Upper lobe of right lung (tissue), 1 donor: ENCODE results near the gene EWSR1. TPM values are rescaled to one million over a fixed set of nuclear protein-coding genes. Genes with fewer than 3 reads are reported as not detected.
"Not testable (repeated sequence)": the region's sequence is repeated elsewhere in the genome, so short reads cannot be mapped to it uniquely, and the experiment has no call there.

ENCODE experiments used
- ATAC-seq: fragments of 200-7000 bp; cut with Tn5 transposase; one replicate; pipeline ENCODE4 v1.9.1; 2020; ENCODE audit warnings: mild to moderate bottlenecking, moderate library complexity
- DNase-seq: peaks from one replicate; pipeline ENCODE4 v3.0.0-alpha.2; 2020
- H3K27ac ChIP-seq: fragments of 200-600 bp; one replicate; pipeline ENCODE4 v1.8.0; 2022
- H3K27me3 ChIP-seq: fragments of 200-600 bp; one replicate; pipeline ENCODE4 v1.8.0; 2022; ENCODE audit warnings: mild to moderate bottlenecking
- H3K36me3 ChIP-seq: fragments of 200-600 bp; one replicate; pipeline ENCODE4 v1.8.0; 2022
- H3K4me1 ChIP-seq: fragments of 200-600 bp; one replicate; pipeline ENCODE4 v1.8.0; 2022
- H3K4me3 ChIP-seq: fragments of 200-600 bp; one replicate; pipeline ENCODE4 v1.8.0; 2022; ENCODE audit warnings: mild to moderate bottlenecking
- H3K9me3 ChIP-seq: fragments of 200-600 bp; one replicate; pipeline ENCODE4 v1.8.0; 2022
- intact Hi-C: fragments of 100-400 bp; cut with DNase I; formaldehyde crosslinking; loops from one replicate; pipeline ENCODE4 v1.11.0; 2022
- long read RNA-seq: library from polyadenylated mRNA; unstranded; transcript quantifications from one replicate; pipeline ENCODE4 v2.0.0, GENCODE V29; 2021
- total RNA-seq: library from RNA; stranded (reverse); fragmentation: NEBNext Ultra II Directional; extraction: Animal tissue kit (Norgen Biotek cat#: 25700); gene quantifications from one replicate; pipeline ENCODE4 v1.2.1, GENCODE V29; 2021
- TF ChIP-seq, protein P1 (sequence below): fragments of 200-600 bp; IDR thresholded peaks from one replicate; pipeline ENCODE4 v1.8.0; 2022; ENCODE audit warnings: antibody characterized with exemption
- donor health status: DM: no; HTN: yes; CAD: no; lungs with severe emphysema.

EWSR1 gene, protein sequence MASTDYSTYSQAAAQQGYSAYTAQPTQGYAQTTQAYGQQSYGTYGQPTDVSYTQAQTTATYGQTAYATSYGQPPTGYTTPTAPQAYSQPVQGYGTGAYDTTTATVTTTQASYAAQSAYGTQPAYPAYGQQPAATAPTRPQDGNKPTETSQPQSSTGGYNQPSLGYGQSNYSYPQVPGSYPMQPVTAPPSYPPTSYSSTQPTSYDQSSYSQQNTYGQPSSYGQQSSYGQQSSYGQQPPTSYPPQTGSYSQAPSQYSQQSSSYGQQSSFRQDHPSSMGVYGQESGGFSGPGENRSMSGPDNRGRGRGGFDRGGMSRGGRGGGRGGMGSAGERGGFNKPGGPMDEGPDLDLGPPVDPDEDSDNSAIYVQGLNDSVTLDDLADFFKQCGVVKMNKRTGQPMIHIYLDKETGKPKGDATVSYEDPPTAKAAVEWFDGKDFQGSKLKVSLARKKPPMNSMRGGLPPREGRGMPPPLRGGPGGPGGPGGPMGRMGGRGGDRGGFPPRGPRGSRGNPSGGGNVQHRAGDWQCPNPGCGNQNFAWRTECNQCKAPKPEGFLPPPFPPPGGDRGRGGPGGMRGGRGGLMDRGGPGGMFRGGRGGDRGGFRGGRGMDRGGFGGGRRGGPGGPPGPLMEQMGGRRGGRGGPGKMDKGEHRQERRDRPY
- total RNA-seq, result 149 TPM
- long read RNA-seq, transcript EWSR1-215 (8 exons, 2,630 nt), result minor isoform, 9 of 239 reads
- long read RNA-seq, transcript EWSR1-206 (17 exons, 2,654 nt), result minor isoform, 65 of 239 reads
- long read RNA-seq, transcript EWSR1-207 (17 exons, 2,207 nt), result major isoform, 85 of 239 reads
- long read RNA-seq, partial matches to known transcripts, result 36 of 239 reads
- long read RNA-seq, other reads (novel, unspliced or antisense), result 41 of 239 reads

DNA sequence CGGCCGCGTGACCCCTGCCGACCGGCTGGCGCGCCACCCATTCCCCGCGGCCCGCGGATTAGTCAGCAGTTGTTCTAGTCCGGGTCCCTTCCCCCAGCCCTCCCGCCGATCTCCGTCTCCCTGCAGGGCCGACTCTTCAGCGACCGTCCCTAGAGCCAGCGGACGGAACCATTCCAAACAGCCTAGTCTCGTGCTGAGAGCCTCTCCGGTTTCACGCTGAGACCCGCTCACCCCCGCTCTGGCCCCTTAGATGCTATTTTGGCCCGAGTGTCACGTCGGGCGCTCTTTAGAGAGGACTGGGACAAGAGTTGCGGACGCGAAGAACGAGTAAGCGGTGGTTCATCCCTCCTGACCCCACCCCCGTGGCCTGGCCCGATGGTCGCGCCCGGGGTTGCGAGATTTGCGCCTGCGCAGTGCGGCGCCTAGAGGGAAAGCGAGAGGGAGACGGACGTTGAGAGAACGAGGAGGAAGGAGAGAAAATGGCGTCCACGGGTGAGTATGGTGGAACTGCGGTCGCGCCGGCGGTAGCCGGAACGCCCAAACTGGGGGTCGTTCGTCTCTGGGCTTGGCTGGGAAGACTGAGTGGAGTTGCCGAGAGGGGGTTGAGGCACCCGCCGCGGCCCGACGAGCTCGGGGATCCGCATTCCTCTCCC lies at the start of gene EWSR1, which contains the start of gene RHBDD3:
EWSR1 (plus strand) TSS at position 411 of the 653 bp plus-strand sequence; CDS start at position 480, 69 bp downstream.
RHBDD3 (minus strand) TSS at position 124 of the 653 bp plus-strand sequence. CDS start 2,355 bp downstream, outside the sequence.
- Histone ChIP-seq H3K9me3 (no peaks in the 10 kb centered on the region), H3K27ac (peak within 1 kb of the TSS; percentile 100), H3K4me3 (peak within 1 kb of the TSS; percentile 95), H3K36me3 (peaks cover 14% of the 10 kb centered on the region), H3K4me1 (peaks cover 49% of the 10 kb centered on the region), H3K27me3 (no peaks in the 10 kb centered on the region)
- peak; percentile 97 for DNase-seq
- ATAC-seq, result peak; percentile 94
- TF ChIP-seq, protein P1, sequence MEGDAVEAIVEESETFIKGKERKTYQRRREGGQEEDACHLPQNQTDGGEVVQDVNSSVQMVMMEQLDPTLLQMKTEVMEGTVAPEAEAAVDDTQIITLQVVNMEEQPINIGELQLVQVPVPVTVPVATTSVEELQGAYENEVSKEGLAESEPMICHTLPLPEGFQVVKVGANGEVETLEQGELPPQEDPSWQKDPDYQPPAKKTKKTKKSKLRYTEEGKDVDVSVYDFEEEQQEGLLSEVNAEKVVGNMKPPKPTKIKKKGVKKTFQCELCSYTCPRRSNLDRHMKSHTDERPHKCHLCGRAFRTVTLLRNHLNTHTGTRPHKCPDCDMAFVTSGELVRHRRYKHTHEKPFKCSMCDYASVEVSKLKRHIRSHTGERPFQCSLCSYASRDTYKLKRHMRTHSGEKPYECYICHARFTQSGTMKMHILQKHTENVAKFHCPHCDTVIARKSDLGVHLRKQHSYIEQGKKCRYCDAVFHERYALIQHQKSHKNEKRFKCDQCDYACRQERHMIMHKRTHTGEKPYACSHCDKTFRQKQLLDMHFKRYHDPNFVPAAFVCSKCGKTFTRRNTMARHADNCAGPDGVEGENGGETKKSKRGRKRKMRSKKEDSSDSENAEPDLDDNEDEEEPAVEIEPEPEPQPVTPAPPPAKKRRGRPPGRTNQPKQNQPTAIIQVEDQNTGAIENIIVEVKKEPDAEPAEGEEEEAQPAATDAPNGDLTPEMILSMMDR, result no peak
- intact Hi-C loops, result no loop called here

DNA sequence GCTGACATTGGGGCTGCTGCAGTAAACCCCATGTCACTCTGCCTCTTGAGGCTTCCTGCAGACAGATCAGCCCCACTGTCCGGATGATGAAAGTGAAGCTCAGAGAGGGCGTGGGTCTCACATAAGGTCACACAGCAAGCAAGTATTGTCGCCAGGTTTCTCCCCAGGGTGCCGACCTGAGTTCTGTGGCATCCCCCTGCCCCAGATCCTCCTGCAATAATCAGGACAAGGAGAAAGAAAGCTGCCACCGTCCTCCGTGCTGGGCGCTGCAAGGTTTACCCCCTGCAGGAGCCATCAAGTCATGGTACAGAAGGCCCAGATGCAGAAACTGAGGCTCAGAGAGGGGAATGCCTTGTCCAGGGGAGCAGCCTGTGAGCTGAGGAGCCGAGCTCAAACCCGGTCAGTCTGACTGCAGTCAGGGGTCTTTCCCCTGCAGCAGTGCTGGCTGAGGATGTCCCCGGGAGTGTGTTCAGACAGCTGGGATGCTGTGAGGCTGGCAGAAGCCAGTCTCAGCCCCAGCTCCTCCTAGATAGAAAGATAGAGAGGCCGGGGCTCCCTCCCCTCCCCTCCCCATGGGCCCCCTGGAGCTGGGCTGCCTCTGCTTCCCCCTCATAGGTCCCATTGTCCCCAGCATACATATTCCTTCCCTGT lies 49.2 kb upstream of the EWSR1 start:
- H3K27me3 ChIP-seq, result no peaks in the 10 kb centered on the region
- no peak overlapping the region for H3K27ac ChIP-seq
- ATAC-seq, result no peak
- DNase-seq, result no peak
- TF ChIP-seq, protein P1, result no peak
- no peak overlapping the region for H3K4me3 ChIP-seq
- peaks cover 3% of the 10 kb centered on the region for H3K4me1 ChIP-seq
- no peaks in the 10 kb centered on the region for H3K36me3 ChIP-seq
- intact Hi-C loops, result no loop called here
- H3K9me3 ChIP-seq, result no peaks in the 10 kb centered on the region

DNA sequence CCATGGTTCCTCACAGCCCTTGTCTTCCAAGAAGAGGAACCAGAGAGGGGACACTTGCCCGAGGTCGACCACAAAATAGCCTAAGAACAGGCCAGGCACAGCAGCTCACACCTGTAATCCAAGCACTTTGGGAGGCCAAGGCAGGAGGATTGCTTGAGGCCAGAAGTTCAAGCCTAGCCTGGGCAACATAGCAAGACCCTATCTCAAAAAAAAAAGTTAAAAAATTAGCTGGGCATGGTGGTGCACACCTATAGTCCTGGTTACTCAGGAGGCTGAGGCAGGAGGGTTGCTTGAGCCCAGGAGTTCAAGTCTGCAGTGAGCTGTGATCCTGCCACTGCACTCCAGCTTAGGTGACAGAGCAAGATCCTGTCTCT lies 48.7 kb upstream of the EWSR1 start:
- DNase-seq, H3K4me1 ChIP-seq, H3K27ac ChIP-seq, intact Hi-C loops, H3K36me3 ChIP-seq, H3K27me3 ChIP-seq, ATAC-seq, H3K4me3 ChIP-seq, H3K9me3 ChIP-seq: not testable (repeated sequence)

DNA sequence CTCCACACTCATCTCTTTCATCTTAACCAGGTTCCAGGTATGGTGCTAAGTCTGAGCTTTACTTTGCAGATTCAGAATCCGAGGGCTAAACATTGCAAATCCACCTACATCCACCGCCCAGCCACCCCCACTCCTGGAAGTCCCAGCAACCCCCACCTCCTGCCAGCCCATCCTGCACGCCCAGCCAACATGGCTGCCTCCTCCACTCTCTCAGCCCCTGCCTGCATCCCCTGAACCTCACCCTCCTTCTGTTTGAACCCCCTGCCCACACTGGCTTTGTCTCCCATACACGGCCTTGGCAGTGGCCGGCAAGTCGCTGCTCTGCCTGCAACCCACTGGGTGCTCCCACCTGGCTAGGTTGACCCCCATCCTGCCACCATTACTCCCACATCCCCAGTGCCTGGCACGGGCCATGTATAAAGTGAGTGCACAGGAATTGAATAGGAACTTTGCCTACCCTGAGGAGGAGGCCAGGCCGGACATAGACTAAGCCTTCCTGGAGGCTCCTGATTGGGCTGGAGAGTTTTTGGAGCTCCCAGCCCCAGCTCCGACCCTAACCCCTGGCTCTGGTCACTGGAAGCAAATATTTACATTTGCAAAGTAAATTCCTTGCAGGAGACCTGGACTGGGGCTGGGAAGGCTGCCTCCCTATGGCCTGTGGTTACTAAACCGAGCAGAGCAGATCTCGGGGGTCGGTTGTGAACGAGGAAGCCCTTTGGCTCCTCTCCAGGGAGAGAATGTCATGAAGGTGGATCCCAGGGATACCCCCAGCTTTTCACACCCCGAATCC lies 48.0 kb upstream of the EWSR1 start:
- no peak overlapping the region for H3K27ac ChIP-seq
- DNase-seq (no peak), ATAC-seq (no peak)
- H3K9me3 ChIP-seq, result no peaks in the 10 kb centered on the region
- H3K27me3 ChIP-seq, result no peaks in the 10 kb centered on the region
- TF ChIP-seq, protein P1, result no peak
- H3K36me3 ChIP-seq, result no peaks in the 10 kb centered on the region
- peaks cover 9% of the 10 kb centered on the region for H3K4me1 ChIP-seq
- intact Hi-C loops, result no loop called here
- H3K4me3 ChIP-seq, result no peak overlapping the region

GRCh38 chr22:29224121-29224858 lies 43.8 kb upstream of the EWSR1 start:
- peak; percentile 25 for ATAC-seq

More at GRCh38 chr22:29224121-29224858, 43.8 kb upstream of the EWSR1 start:
- intact Hi-C loops, result no loop called here
- no peaks in the 10 kb centered on the region for H3K27me3 ChIP-seq
- H3K27ac ChIP-seq, result peak overlapping the region; percentile 82
- H3K4me3 ChIP-seq, result no peak overlapping the region
- no peaks in the 10 kb centered on the region for H3K36me3 ChIP-seq
- peak; percentile 76 for DNase-seq
- no peaks in the 10 kb centered on the region for H3K9me3 ChIP-seq
- peaks cover 14% of the 10 kb centered on the region for H3K4me1 ChIP-seq
- TF ChIP-seq, protein P1, result no peak
